Bronchial epithelial cell (primary cell): Measurements from ENCODE around the gene NSRP1. TPM values are rescaled to one million over a fixed set of nuclear protein-coding genes. Genes with fewer than 3 reads are reported as not detected.
"Not testable (repeated sequence)": the region's sequence is repeated elsewhere in the genome, so short reads cannot be mapped to it uniquely, and the experiment has no call there.

Experiments
- DNase-seq: peaks from one replicate; pipeline ENCODE4 v3.0.0-alpha.2; 2010; ENCODE audit warnings: low read depth
- FAIRE-seq: peaks from 2 replicates; lab custom pipeline; 2011; peaks lifted over from hg19 to GRCh38; lab: Jason Lieb, UNC
- H3K27me3 ChIP-seq: 2 replicates; pipeline ENCODE4 v1.5.1; 2011; ENCODE audit warnings: low read length; ENCODE audit not compliant: control insufficient read depth, insufficient read depth
- H3K36me3 ChIP-seq: 2 replicates; pipeline ENCODE4 v1.5.1; 2011; ENCODE audit warnings: low read length; ENCODE audit not compliant: control insufficient read depth, insufficient read depth
- H3K4me3 ChIP-seq: 2 replicates; pipeline ENCODE4 v1.5.1; 2011; ENCODE audit warnings: mild to moderate bottlenecking, low read depth, low read length, control low read depth
- CTCF ChIP-seq: IDR thresholded peaks from 2 replicates; pipeline ENCODE4 v1.5.1; 2011; ENCODE audit warnings: mild to moderate bottlenecking, moderate library complexity, low read length, control low read depth, inconsistent platforms; ENCODE audit not compliant: insufficient read depth, severe bottlenecking
- total RNA-seq: library from RNA; depleted of rRNA; stranded (reverse); fragments of >200 nt; gene quantifications from 2 replicates; pipeline ENCODE4 v1.2.1, GENCODE V29; 2014

Gene NSRP1
- total RNA-seq, 1 donor from 2014 or later: 8.7 TPM

GRCh38 chr17:30130121-30130520 is 13.5 kb downstream of the NSRP1 start:
- no peaks in the 10 kb centered on the region for H3K27me3 ChIP-seq
- H3K36me3 ChIP-seq: peaks cover 4% of the 10 kb centered on the region
- no peak for TF ChIP-seq CTCF
- no peak overlapping the region for H3K4me3 ChIP-seq
- no peak for FAIRE-seq
- DNase-seq: no peak

- Histone ChIP-seq H3K36me3 (peaks cover 6% of the 10 kb centered on the region), H3K4me3 (no peak overlapping the region), H3K27me3 (no peaks in the 10 kb centered on the region)
- no peak for TF ChIP-seq CTCF
- FAIRE-seq: no peak
- DNase-seq: no peak
Measured at GRCh38 chr17:30132615-30133014, 16.0 kb downstream of the NSRP1 start.

GRCh38 chr17:30133197-30133596 is 16.6 kb downstream of the NSRP1 start:
- no peak overlapping the region for H3K4me3 ChIP-seq
- no peaks in the 10 kb centered on the region for H3K27me3 ChIP-seq
- TF ChIP-seq CTCF: no peak
- no peak for FAIRE-seq
- DNase-seq: no peak
- H3K36me3 ChIP-seq: peaks cover 4% of the 10 kb centered on the region

- Histone ChIP-seq H3K27me3 (no peaks in the 10 kb centered on the region), H3K4me3 (no peak overlapping the region), H3K36me3 (peaks cover 4% of the 10 kb centered on the region)
- no peak for TF ChIP-seq CTCF
- FAIRE-seq (no peak), DNase-seq (no peak)
Measured at GRCh38 chr17:30134551-30134950, 17.9 kb downstream of the NSRP1 start.

- DNase-seq (no peak), FAIRE-seq (no peak)
- TF ChIP-seq CTCF: no peak
- Histone ChIP-seq H3K4me3 (no peak overlapping the region), H3K27me3 (no peaks in the 10 kb centered on the region), H3K36me3 (peaks cover 2% of the 10 kb centered on the region)
Measured at GRCh38 chr17:30137158-30137557, 20.5 kb downstream of the NSRP1 start.

GRCh38 chr17:30147860-30148259 is 31.2 kb downstream of the NSRP1 start:
- not testable (repeated sequence) for H3K27me3 ChIP-seq, FAIRE-seq, H3K36me3 ChIP-seq, H3K4me3 ChIP-seq
- peak; percentile 52 for DNase-seq
